Suprapubic skin (tissue), 4 donors: ENCODE measurements around the gene SACS.

Source experiments
- POLR2A ChIP-seq, 2 donors: fragments of 450-650 bp; IDR thresholded peaks; one replicate each; pipeline ENCODE4 v1.6.1; 2017; ENCODE audit warnings: antibody characterized with exemption in 2 of 2, mild to moderate bottlenecking in 2 of 2, moderate library complexity in 2 of 2
- POLR2AphosphoS5 ChIP-seq, 3 donors: sonication (generic); formaldehyde crosslinking; IDR thresholded peaks; one replicate each; pipeline ENCODE4 v1.6.1; 2017; ENCODE audit warnings: antibody characterized with exemption in 3 of 3
- TF ChIP-seq, protein P1 (sequence below), 2 donors: fragments of 200-600 bp in 1 of 2; fragments of 450-650 bp in 1 of 2; sonication (generic) in 1 of 2; IDR thresholded peaks; one replicate each; pipeline ENCODE4 v1.5.1; 2016 to 2019; ENCODE audit warnings: antibody characterized with exemption in 2 of 2, mild to moderate bottlenecking in 1 of 2, moderate library complexity in 1 of 2

DNA sequence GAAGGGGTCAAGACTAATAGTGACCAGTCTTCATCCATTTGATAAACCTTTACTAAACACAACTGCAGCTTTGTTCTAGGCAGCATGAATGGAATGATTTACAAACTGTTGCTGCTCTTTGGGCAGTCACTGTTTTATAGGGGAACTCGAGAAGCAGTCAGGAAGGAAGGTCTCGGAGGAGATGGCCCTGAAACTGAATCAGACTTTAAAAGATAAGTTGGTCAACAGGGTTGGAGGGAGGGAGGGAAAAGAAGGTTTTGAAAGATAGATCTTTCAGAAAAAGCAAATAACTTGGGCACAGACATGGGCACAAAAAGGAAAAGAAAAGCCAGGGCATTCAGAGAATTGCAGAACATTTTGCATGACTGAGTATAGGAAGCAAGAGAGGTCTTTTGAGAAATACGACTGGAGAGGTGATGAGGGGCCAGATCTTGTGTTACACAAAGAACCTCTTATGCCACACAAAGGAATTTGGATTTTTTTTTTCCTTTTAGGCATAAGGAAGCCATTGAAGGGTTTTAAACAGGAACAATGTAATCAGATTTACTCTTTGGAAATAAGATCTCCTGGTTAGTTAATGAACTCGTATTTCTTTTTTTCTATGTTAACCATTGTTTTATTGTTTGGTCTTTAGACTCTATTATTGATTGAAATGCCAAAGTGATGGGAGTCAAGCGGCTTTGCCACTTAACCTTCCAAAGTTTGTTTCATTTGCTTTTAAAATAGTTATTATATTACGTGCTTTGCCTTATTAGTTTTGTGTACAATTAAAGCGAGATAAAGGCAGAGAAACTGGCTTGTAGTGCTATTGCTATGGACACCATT is 37.5 kb upstream of the SACS start:
- TF ChIP-seq, protein P1, sequence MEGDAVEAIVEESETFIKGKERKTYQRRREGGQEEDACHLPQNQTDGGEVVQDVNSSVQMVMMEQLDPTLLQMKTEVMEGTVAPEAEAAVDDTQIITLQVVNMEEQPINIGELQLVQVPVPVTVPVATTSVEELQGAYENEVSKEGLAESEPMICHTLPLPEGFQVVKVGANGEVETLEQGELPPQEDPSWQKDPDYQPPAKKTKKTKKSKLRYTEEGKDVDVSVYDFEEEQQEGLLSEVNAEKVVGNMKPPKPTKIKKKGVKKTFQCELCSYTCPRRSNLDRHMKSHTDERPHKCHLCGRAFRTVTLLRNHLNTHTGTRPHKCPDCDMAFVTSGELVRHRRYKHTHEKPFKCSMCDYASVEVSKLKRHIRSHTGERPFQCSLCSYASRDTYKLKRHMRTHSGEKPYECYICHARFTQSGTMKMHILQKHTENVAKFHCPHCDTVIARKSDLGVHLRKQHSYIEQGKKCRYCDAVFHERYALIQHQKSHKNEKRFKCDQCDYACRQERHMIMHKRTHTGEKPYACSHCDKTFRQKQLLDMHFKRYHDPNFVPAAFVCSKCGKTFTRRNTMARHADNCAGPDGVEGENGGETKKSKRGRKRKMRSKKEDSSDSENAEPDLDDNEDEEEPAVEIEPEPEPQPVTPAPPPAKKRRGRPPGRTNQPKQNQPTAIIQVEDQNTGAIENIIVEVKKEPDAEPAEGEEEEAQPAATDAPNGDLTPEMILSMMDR (IDR thresholded peaks at IDR 0.05) = no peak
- TF ChIP-seq POLR2AphosphoS5 (IDR thresholded peaks at IDR 0.05) (no peak), POLR2A (IDR thresholded peaks at IDR 0.05) (no peak)
